Upper lobe of left lung (tissue), 4 donors: ENCODE results near the gene EXOC2.

Source experiments
- CTCF ChIP-seq, 6 experiments: fragments of 450-650 bp in 4 of 6; fragments of 200-600 bp in 2 of 6; sonication (generic) in 2 of 6; IDR thresholded peaks; one replicate each; pipeline ENCODE4 v1.5.1; 2016 to 2019; ENCODE audit warnings: antibody characterized with exemption in 6 of 6
- EP300 ChIP-seq, 4 donors: sonication (generic); formaldehyde crosslinking; IDR thresholded peaks; one replicate each; pipeline ENCODE4 v1.5.1; 2017; ENCODE audit warnings: antibody characterized with exemption in 4 of 4, control low read depth in 2 of 4
- POLR2AphosphoS5 ChIP-seq, 2 donors: sonication (generic); formaldehyde crosslinking; IDR thresholded peaks; one replicate each; pipeline ENCODE4 v1.5.1; 2017; ENCODE audit warnings: antibody characterized with exemption in 2 of 2

- no peak for TF ChIP-seq CTCF (IDR thresholded peaks at IDR 0.05)
- no peak for TF ChIP-seq EP300 (IDR thresholded peaks at IDR 0.05)
- TF ChIP-seq POLR2AphosphoS5 (IDR thresholded peaks at IDR 0.05), result no peak
These were observed 124.9 kb downstream of the EXOC2 start for GRCh38 chr6:568085-568484.
